Testis (tissue), 3 donors: ENCODE data around the gene OR2C3. TPM values are rescaled to one million over a fixed set of nuclear protein-coding genes. Genes with fewer than 3 reads are reported as not detected.

ENCODE experiments used
- DNase-seq: peaks from one replicate; pipeline ENCODE4 v3.0.0-alpha.2; 2019
- H3K27ac ChIP-seq, 2 donors: fragments of 200-600 bp; sonication (generic); one replicate each; pipeline ENCODE4 v1.5.1; 2019
- H3K27me3 ChIP-seq: fragments of 200-600 bp; sonication (generic); one replicate; pipeline ENCODE4 v1.5.1; 2019
- H3K36me3 ChIP-seq: fragments of 200-600 bp; sonication (generic); one replicate; pipeline ENCODE4 v1.5.1; 2017; ENCODE audit warnings: low read depth; ENCODE audit errors: missing control alignments
- H3K4me1 ChIP-seq: fragments of 200-600 bp; sonication (generic); one replicate; pipeline ENCODE4 v1.5.1; 2019
- H3K4me3 ChIP-seq, 2 donors: fragments of 200-600 bp; sonication (generic); one replicate each; pipeline ENCODE4 v1.5.1; 2017 to 2019
- H3K9me3 ChIP-seq: fragments of 200-600 bp; sonication (generic); one replicate; pipeline ENCODE4 v1.5.1; 2017
- POLR2A ChIP-seq: fragments of 450-650 bp; IDR thresholded peaks from one replicate; pipeline ENCODE4 v1.6.1; 2017; ENCODE audit warnings: antibody characterized with exemption, mild to moderate bottlenecking, moderate library complexity
- WGBS, 2 donors: methylation state at CpG; one replicate each; pipeline ENCODE4 v1.1.5; 2018; 5-methylcytosine and 5-hydroxymethylcytosine counted together
- intact Hi-C: fragments of 100-400 bp; cut with DNase I; formaldehyde crosslinking; loops from one replicate; pipeline ENCODE4 v1.15.1; 2023; ENCODE audit warnings: low total_unique reads
- polyA plus RNA-seq: library from polyadenylated mRNA; stranded (reverse); fragments of 350-450 nt; fragmentation: Illumina TruSeq; extraction: RNeasy Lipid Tissue Mini Kit (QIAGEN cat#74804); gene quantifications from one replicate; pipeline ENCODE4 v1.2.3, GENCODE V29; 2014; ENCODE audit warnings: low read depth, low replicate concordance; ENCODE audit not compliant: insufficient read depth
- total RNA-seq, 2 donors: library from RNA; depleted of rRNA; stranded (reverse); fragments of >200 nt; gene quantifications; one replicate each; pipeline ENCODE4 v1.2.3, GENCODE V29; 2016
- TF ChIP-seq, protein P1 (sequence below), 3 experiments: fragments of 450-650 bp in 2 of 3; fragments of 200-600 bp in 1 of 3; sonication (generic) in 1 of 3; IDR thresholded peaks; one replicate each; pipeline ENCODE4 v1.5.1; 2016 to 2019; ENCODE audit warnings: antibody characterized with exemption in 3 of 3, mild to moderate bottlenecking in 2 of 3, moderate library complexity in 1 of 3

The OR2C3 gene
- total and polyA plus RNA-seq, 3 donors from 2014 or later, result 0.55 to 0.87 (median 0.87) TPM

DNA sequence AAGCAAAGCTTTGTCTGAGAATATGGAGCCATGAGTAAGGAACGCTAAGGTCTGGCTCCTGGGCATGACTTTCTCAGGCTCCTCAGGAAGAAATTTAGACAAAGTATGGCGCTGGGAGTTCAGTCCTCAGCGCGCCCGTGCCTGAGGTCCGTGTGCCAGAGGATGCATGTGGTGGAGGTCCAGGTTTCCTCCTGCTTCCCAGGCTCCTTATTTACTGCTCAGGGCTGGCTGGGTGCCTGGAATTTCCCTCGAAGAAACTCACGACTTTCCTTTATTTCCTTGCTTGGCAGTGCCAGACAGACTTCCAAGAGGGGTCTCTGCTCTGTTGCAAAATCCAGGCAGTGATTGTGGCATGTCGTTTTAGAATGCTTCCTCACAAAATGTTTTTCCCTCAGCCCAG, 26.0 kb upstream of the OR2C3 start:
- TF ChIP-seq, protein P1, sequence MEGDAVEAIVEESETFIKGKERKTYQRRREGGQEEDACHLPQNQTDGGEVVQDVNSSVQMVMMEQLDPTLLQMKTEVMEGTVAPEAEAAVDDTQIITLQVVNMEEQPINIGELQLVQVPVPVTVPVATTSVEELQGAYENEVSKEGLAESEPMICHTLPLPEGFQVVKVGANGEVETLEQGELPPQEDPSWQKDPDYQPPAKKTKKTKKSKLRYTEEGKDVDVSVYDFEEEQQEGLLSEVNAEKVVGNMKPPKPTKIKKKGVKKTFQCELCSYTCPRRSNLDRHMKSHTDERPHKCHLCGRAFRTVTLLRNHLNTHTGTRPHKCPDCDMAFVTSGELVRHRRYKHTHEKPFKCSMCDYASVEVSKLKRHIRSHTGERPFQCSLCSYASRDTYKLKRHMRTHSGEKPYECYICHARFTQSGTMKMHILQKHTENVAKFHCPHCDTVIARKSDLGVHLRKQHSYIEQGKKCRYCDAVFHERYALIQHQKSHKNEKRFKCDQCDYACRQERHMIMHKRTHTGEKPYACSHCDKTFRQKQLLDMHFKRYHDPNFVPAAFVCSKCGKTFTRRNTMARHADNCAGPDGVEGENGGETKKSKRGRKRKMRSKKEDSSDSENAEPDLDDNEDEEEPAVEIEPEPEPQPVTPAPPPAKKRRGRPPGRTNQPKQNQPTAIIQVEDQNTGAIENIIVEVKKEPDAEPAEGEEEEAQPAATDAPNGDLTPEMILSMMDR (IDR thresholded peaks at IDR 0.05), result no peak
- TF ChIP-seq POLR2A, result no peak
- Histone ChIP-seq H3K36me3 (no peaks in the 10 kb centered on the region), H3K4me1 (no peaks in the 10 kb centered on the region), H3K4me3 (no peak overlapping the region), H3K27me3 (no peaks in the 10 kb centered on the region), H3K9me3 (no peaks in the 10 kb centered on the region), H3K27ac (no peak overlapping the region)
- DNase-seq, result no peak
- 47 to 48% methylated on average over 9 of the region's 9 CpGs for WGBS, 2 donors
- intact Hi-C loops, result no loop called here

- Histone ChIP-seq H3K36me3 (no peaks in the 10 kb centered on the region), H3K9me3 (no peaks in the 10 kb centered on the region), H3K27ac (no peak overlapping the region), H3K4me3 (no peak overlapping the region), H3K4me1 (no peaks in the 10 kb centered on the region), H3K27me3 (no peaks in the 10 kb centered on the region)
- TF ChIP-seq, protein P1 (IDR thresholded peaks at IDR 0.05), result no peak
- no peak for TF ChIP-seq POLR2A
- 71 to 79% methylated on average over 10 of the region's 10 CpGs for WGBS, 2 donors
- intact Hi-C loops, result no loop called here
- no peak for DNase-seq
Observed at GRCh38 chr1:247561711-247562110, 25.5 kb upstream of the OR2C3 start.

- Histone ChIP-seq H3K27me3 (no peaks in the 10 kb centered on the region), H3K4me1 (no peaks in the 10 kb centered on the region), H3K9me3 (no peaks in the 10 kb centered on the region), H3K27ac (no peak overlapping the region), H3K4me3 (no peak overlapping the region), H3K36me3 (no peaks in the 10 kb centered on the region)
- no peak for TF ChIP-seq POLR2A
- TF ChIP-seq, protein P1 (IDR thresholded peaks at IDR 0.05), result no peak
- 77 to 80% methylated on average over 2 of the region's 2 CpGs for WGBS, 2 donors
- intact Hi-C loops, result no loop called here
- no peak for DNase-seq
Observed at GRCh38 chr1:247557926-247558674, 21.9 kb upstream of the OR2C3 start.

GRCh38 chr1:247552231-247552630, 16.0 kb upstream of the OR2C3 start:
- WGBS, 2 donors, result 58 to 77% methylated on average over 2 of the region's 2 CpGs

More at GRCh38 chr1:247552231-247552630, 16.0 kb upstream of the OR2C3 start:
- TF ChIP-seq, protein P1 (IDR thresholded peaks at IDR 0.05), result no peak
- TF ChIP-seq POLR2A, result no peak
- no peak overlapping the region for H3K4me3 ChIP-seq
- DNase-seq, result no peak
- no peaks in the 10 kb centered on the region for H3K36me3 ChIP-seq
- no peak overlapping the region for H3K27ac ChIP-seq
- H3K4me1 ChIP-seq, result no peaks in the 10 kb centered on the region
- intact Hi-C loops, result no loop called here
- H3K9me3 ChIP-seq, result no peaks in the 10 kb centered on the region
- H3K27me3 ChIP-seq, result no peaks in the 10 kb centered on the region
